GM23248 (cell line): ENCODE measurements around the gene ADGRG7. TPM values are rescaled to one million over a fixed set of nuclear protein-coding genes. Genes with fewer than 3 reads are reported as not detected.
A peak's percentile ranks its signal among the peaks of the same experiment; 100 is the strongest.

Source experiments
- DNase-seq: peaks from one replicate; pipeline ENCODE4 v3.0.0-alpha.2; 2015
- H2AFZ ChIP-seq: fragments of 200-600 bp; sonication (generic); 2 replicates; pipeline ENCODE4 v1.6.1; 2016; ENCODE audit warnings: antibody characterized with exemption
- H3F3A ChIP-seq: fragments of 200-600 bp; sonication (generic); 2 replicates; pipeline ENCODE4 v1.6.1; 2016; ENCODE audit warnings: mild to moderate bottlenecking, antibody characterized with exemption, mixed run types; ENCODE audit not compliant: insufficient read depth
- H3K27ac ChIP-seq: fragments of 200-600 bp; sonication (generic); 2 replicates; pipeline ENCODE4 v1.5.1; 2016; ENCODE audit warnings: mild to moderate bottlenecking
- H3K27me3 ChIP-seq: fragments of 200-600 bp; sonication (generic); replicated peaks from 2 replicates; pipeline ENCODE4 v1.6.1; 2016; ENCODE audit warnings: mild to moderate bottlenecking; ENCODE audit not compliant: insufficient read depth
- H3K36me3 ChIP-seq: fragments of 200-600 bp; sonication (generic); 2 replicates; pipeline ENCODE4 v1.6.1; 2016; ENCODE audit warnings: low read depth, mild to moderate bottlenecking
- H3K4me1 ChIP-seq: fragments of 200-600 bp; sonication (generic); 2 replicates; pipeline ENCODE4 v1.6.1; 2016; ENCODE audit warnings: mild to moderate bottlenecking; ENCODE audit not compliant: insufficient read depth
- H3K4me2 ChIP-seq: fragments of 200-600 bp; sonication (generic); one replicate; pipeline ENCODE4 v1.6.1; 2016; ENCODE audit warnings: mild to moderate bottlenecking; ENCODE audit not compliant: unreplicated experiment
- H3K4me3 ChIP-seq: fragments of 200-600 bp; sonication (generic); 2 replicates; pipeline ENCODE4 v1.5.1; 2016; ENCODE audit warnings: mild to moderate bottlenecking
- H3K79me2 ChIP-seq: fragments of 200-600 bp; sonication (generic); 2 replicates; pipeline ENCODE4 v1.6.1; 2016; ENCODE audit warnings: mild to moderate bottlenecking; ENCODE audit not compliant: insufficient read depth
- H3K9ac ChIP-seq: fragments of 200-600 bp; sonication (generic); 2 replicates; pipeline ENCODE4 v1.6.1; 2016; ENCODE audit warnings: mild to moderate bottlenecking
- H3K9me2 ChIP-seq: fragments of 200-600 bp; sonication (generic); 2 replicates; pipeline ENCODE4 v1.6.1; 2016; ENCODE audit warnings: mixed run types, mild to moderate bottlenecking, moderate library complexity; ENCODE audit not compliant: insufficient read depth
- H3K9me3 ChIP-seq: fragments of 200-600 bp; sonication (generic); one replicate; pipeline ENCODE4 v1.6.1; 2017; ENCODE audit warnings: low read depth
- H4K20me1 ChIP-seq: fragments of 200-600 bp; sonication (generic); 2 replicates; pipeline ENCODE4 v1.6.0; 2016; ENCODE audit not compliant: insufficient read depth
- EZH2 ChIP-seq: fragments of 200-600 bp; sonication (generic); IDR thresholded peaks from 2 replicates; pipeline ENCODE4 v1.6.1; 2018; ENCODE audit warnings: antibody characterized with exemption, mild to moderate bottlenecking; ENCODE audit not compliant: insufficient read depth, poor library complexity, severe bottlenecking
- EZH2phosphoT487 ChIP-seq: fragments of 200-600 bp; sonication (generic); IDR thresholded peaks from 2 replicates; pipeline ENCODE4 v1.6.1; 2018; ENCODE audit warnings: antibody characterized with exemption, moderate library complexity, mild to moderate bottlenecking, low read depth; ENCODE audit not compliant: insufficient read depth
- WGBS, 2 experiments: methylation state at CpG; one replicate each; pipeline ENCODE4 v1.1.6; 2015 to 2017; ENCODE audit warnings: low lambda C conversion rate in 2 of 2, low coverage in 1 of 2; ENCODE audit errors: missing lambda C conversion rate in 2 of 2; 5-methylcytosine and 5-hydroxymethylcytosine counted together
- in situ Hi-C: fragments of 300-500 bp; cut with MboI; formaldehyde crosslinking; loops from 2 replicates; pipeline ENCODE4 v1.15.0; 2020
- polyA plus RNA-seq: library from polyadenylated mRNA; unstranded; fragments of >200 nt; fragmentation: Nextera tagmentation; extraction: Ambion mirVana; gene quantifications from 2 replicates; pipeline ENCODE4 v1.2.1, GENCODE V29; 2016
- total RNA-seq: library from RNA; depleted of rRNA; stranded (reverse); fragments of >200 nt; shearing (Covaris generic); gene quantifications from 2 replicates; pipeline ENCODE4 v1.2.3, GENCODE V29; 2014

Gene ADGRG7
- total and polyA plus RNA-seq, 2 experiments from 2014 or later: not detected

GRCh38 chr3:100627491-100627890, 18.1 kb downstream of the ADGRG7 start:
- DNase-seq: no peak
- in situ Hi-C loops: no loop called here
- no peak overlapping the region for H3K9ac ChIP-seq
- H2AFZ ChIP-seq: no peak overlapping the region
- H3K27ac ChIP-seq: no peak overlapping the region
- H3K9me3 ChIP-seq: no peaks in the 10 kb centered on the region
- whole genome bisulfite sequencing, 2 experiments: 45 to 57% methylated on average over 2 of the region's 2 CpGs
- no peak for TF ChIP-seq EZH2phosphoT487
- TF ChIP-seq EZH2: no peak
- H3K4me1 ChIP-seq: no peaks in the 10 kb centered on the region
- H3F3A ChIP-seq: no peaks in the 10 kb centered on the region
- H3K4me3 ChIP-seq: no peak overlapping the region
- no peaks in the 10 kb centered on the region for H3K36me3 ChIP-seq
- H3K79me2 ChIP-seq: no peaks in the 10 kb centered on the region
- H3K27me3 ChIP-seq: peaks cover 17% of the 10 kb centered on the region; the same call in 1 of the 2 replicates
- H3K4me2 ChIP-seq: no peak overlapping the region
- H3K9me2 ChIP-seq: no peaks in the 10 kb centered on the region
- no peaks in the 10 kb centered on the region for H4K20me1 ChIP-seq

DNA sequence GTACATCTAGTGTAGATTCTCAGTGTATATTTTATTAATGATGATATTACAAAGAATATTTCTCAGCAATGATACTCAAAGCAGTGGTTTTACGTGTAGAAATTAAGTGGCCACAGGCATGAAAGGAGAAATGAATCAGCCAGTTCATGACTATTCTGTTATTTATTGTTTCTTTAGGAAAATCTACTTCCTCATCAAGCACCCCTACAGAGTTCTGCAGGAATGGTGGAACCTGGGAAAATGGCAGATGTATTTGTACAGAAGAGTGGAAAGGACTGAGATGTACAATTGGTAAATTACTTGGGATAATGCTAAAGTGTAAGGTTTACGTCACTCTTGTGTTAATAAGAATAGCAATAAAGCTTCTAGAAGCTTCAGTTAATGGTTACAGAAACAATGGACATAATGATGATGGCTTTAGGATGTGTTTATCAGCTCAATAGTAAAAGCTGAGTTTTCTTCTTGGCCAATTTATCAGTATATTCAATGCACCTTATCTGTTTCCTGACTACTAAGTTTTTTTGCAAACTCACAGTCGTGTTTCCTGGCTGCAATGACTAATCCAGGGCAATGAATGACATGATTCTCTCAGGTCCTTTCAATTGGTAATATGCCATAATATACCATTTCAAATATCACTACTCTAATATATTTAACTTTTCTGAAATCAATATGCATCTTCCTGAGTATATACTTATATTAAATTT, 20.2 kb downstream of the ADGRG7 start:
- TF ChIP-seq EZH2phosphoT487: no peak
- TF ChIP-seq EZH2: no peak
- Histone ChIP-seq H3K79me2 (no peaks in the 10 kb centered on the region), H3K4me2 (no peak overlapping the region), H2AFZ (no peak overlapping the region), H3K27me3 (peaks cover 17% of the 10 kb centered on the region; the same call in 1 of the 2 replicates), H3K4me1 (no peaks in the 10 kb centered on the region), H4K20me1 (no peaks in the 10 kb centered on the region), H3K9me3 (no peaks in the 10 kb centered on the region), H3K36me3 (no peaks in the 10 kb centered on the region), H3K9me2 (no peaks in the 10 kb centered on the region), H3F3A (no peaks in the 10 kb centered on the region), H3K4me3 (no peak overlapping the region), H3K9ac (no peak overlapping the region), H3K27ac (no peak overlapping the region)
- no peak for DNase-seq
- in situ Hi-C loops: no loop called here
- WGBS, 2 experiments: 63 to 69% methylated on average over 3 of the region's 3 CpGs

DNA sequence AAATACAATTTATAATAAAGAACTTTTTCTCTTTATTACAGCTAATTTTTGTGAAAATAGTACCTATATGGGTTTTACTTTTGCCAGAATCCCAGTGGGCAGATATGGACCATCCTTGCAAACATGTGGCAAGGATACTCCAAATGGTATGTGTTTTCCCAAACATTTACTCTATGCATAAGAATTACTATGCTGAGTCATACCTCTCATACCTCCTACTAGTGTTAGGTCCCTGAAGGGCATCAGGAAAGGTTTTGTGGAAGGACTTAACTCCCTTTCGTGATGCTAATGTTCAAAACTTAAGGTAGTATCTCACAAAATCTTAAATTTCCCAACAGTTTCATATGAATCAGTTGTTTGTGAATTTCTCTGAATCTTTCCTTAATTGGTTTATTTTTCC, 21.3 kb downstream of the ADGRG7 start:
- Histone ChIP-seq H3K27ac (no peak overlapping the region), H3K4me1 (no peaks in the 10 kb centered on the region), H3K4me3 (no peak overlapping the region), H3K36me3 (no peaks in the 10 kb centered on the region), H4K20me1 (no peaks in the 10 kb centered on the region), H3K79me2 (no peaks in the 10 kb centered on the region), H3K9me3 (no peaks in the 10 kb centered on the region), H3K27me3 (peaks cover 17% of the 10 kb centered on the region; the same call in 1 of the 2 replicates), H2AFZ (no peak overlapping the region), H3K4me2 (no peak overlapping the region), H3F3A (no peaks in the 10 kb centered on the region), H3K9me2 (no peaks in the 10 kb centered on the region), H3K9ac (no peak overlapping the region)
- TF ChIP-seq EZH2 (no peak), EZH2phosphoT487 (no peak)
- in situ Hi-C loops: no loop called here
- WGBS, 2 experiments: 87 to 97% methylated on average over 1 of the region's 1 CpG
- peak; percentile 7 for DNase-seq

DNA sequence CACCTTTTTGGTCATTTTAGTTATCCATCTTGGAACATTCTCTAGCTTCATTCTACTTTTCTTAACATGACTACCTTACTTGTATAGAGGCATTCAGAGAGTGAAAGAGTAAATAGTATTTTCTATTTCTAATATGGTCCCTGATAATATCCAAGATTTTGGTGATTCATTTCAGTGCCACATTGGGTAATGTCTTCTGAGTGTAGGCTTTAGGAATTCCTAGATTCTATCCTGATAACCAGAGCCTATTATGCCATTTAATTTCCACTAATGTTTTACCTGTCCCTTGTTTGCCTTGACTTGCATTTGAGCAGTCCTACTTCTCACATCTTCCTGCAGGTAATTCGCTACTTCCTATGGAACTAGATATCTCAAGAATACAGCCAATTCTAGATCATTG, 21.8 kb downstream of the ADGRG7 start:
- Histone ChIP-seq H4K20me1 (no peaks in the 10 kb centered on the region), H3K79me2 (no peaks in the 10 kb centered on the region), H3K4me2 (no peak overlapping the region), H3K36me3 (no peaks in the 10 kb centered on the region), H3F3A (no peaks in the 10 kb centered on the region), H3K27ac (no peak overlapping the region), H2AFZ (no peak overlapping the region), H3K4me3 (no peak overlapping the region), H3K4me1 (no peaks in the 10 kb centered on the region), H3K9ac (no peak overlapping the region), H3K9me3 (no peaks in the 10 kb centered on the region), H3K9me2 (no peaks in the 10 kb centered on the region), H3K27me3 (peaks cover 16% of the 10 kb centered on the region)
- in situ Hi-C loops: no loop called here
- WGBS, 2 experiments: 43 to 49% methylated on average over 1 of the region's 1 CpG
- no peak for DNase-seq
- no peak for TF ChIP-seq EZH2phosphoT487
